ENCODE data around the gene BTD.

DNA sequence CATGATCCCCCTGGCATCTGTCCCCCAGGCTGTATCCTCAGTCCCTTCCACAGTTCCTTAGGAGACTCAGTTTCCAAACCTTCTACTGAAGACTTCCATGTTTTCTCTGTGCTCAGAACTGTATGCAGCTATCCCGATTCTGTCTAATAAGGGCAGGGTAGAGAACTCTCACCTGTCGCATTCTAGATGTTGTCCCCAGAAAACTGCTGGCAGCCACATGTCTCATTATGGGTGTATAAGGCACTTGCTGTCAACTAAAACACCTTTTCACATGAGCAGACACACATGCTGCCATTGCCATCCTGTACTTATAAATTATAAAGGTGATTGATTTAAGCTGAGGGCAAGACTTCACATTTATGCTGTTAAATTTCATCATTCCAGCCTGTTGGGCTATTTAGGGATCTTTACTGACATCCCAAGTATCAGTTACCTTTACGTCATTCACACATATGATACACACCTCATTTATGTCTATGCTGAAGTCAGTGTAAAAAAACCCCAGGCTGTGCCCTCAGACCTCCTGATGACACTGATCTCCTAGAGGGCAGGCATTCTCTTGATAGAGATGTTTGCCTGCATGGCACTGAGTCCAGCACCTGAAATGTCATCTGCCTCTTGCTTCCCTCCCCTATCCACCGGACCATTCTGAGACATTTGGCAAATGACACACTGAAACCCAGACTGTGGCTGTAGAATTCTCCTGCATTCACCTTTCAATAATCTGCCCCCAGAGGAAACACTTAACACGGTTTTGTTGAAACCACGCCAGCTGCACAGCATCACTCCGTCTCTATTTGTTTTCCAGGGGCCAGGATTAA is 35.8 kb downstream of the BTD start:
- TF ChIP-seq CTCF (conservative IDR thresholded peaks at IDR 0.05; ENCODE audit: low read depth in 2 of 2) (no peak), JUNB (IDR thresholded peaks at IDR 0.05; ENCODE audit: unreplicated experiment) (no peak), EZH2 (IDR thresholded peaks at IDR 0.05; ENCODE audit: low read depth, unreplicated experiment) (no peak), EZH2phosphoT487 (IDR thresholded peaks at IDR 0.05; ENCODE audit: unreplicated experiment) (no peak), CREB1 (CRISPR knock-in tag; IDR thresholded peaks at IDR 0.05; ENCODE audit: low read depth) (no peak), POLR2AphosphoS5 (IDR thresholded peaks at IDR 0.05; ENCODE audit: low read depth) (no peak), ZNF114 (CRISPR knock-in tag; IDR thresholded peaks at IDR 0.05) (no peak)
- TF ChIP-seq, protein P1, sequence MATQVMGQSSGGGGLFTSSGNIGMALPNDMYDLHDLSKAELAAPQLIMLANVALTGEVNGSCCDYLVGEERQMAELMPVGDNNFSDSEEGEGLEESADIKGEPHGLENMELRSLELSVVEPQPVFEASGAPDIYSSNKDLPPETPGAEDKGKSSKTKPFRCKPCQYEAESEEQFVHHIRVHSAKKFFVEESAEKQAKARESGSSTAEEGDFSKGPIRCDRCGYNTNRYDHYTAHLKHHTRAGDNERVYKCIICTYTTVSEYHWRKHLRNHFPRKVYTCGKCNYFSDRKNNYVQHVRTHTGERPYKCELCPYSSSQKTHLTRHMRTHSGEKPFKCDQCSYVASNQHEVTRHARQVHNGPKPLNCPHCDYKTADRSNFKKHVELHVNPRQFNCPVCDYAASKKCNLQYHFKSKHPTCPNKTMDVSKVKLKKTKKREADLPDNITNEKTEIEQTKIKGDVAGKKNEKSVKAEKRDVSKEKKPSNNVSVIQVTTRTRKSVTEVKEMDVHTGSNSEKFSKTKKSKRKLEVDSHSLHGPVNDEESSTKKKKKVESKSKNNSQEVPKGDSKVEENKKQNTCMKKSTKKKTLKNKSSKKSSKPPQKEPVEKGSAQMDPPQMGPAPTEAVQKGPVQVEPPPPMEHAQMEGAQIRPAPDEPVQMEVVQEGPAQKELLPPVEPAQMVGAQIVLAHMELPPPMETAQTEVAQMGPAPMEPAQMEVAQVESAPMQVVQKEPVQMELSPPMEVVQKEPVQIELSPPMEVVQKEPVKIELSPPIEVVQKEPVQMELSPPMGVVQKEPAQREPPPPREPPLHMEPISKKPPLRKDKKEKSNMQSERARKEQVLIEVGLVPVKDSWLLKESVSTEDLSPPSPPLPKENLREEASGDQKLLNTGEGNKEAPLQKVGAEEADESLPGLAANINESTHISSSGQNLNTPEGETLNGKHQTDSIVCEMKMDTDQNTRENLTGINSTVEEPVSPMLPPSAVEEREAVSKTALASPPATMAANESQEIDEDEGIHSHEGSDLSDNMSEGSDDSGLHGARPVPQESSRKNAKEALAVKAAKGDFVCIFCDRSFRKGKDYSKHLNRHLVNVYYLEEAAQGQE (IDR thresholded peaks at IDR 0.05; ENCODE audit: unreplicated experiment) = no peak
